ENCODE results near the gene ROR2.

DNA sequence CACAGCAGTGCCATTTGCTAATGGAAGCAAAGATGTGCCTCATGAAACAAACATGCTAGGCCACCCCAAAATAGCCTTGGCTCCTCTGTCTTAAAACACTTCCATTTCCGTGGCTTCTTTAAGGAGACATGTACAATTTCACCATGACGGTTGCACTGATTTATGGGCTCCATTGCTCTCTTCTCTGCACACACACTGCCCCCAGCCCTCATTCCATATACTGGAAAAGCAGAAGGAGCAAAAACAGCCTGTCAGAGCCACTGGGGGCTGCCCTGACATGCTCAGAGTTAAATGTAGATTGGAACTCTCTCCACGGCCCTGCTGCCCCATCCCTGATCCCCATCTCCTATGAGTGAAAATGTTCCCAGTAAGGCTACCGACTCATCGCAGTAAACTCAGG is 114.8 kb downstream of the ROR2 start:
- TF ChIP-seq EP300 (IDR thresholded peaks at IDR 0.05) (no peak), POLR2A (IDR thresholded peaks at IDR 0.05) (no peak), POLR2AphosphoS5 (IDR thresholded peaks at IDR 0.05) (no peak)
- TF ChIP-seq, protein P1, sequence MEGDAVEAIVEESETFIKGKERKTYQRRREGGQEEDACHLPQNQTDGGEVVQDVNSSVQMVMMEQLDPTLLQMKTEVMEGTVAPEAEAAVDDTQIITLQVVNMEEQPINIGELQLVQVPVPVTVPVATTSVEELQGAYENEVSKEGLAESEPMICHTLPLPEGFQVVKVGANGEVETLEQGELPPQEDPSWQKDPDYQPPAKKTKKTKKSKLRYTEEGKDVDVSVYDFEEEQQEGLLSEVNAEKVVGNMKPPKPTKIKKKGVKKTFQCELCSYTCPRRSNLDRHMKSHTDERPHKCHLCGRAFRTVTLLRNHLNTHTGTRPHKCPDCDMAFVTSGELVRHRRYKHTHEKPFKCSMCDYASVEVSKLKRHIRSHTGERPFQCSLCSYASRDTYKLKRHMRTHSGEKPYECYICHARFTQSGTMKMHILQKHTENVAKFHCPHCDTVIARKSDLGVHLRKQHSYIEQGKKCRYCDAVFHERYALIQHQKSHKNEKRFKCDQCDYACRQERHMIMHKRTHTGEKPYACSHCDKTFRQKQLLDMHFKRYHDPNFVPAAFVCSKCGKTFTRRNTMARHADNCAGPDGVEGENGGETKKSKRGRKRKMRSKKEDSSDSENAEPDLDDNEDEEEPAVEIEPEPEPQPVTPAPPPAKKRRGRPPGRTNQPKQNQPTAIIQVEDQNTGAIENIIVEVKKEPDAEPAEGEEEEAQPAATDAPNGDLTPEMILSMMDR (IDR thresholded peaks at IDR 0.05) = no peak
